GM18858 (cell line): ENCODE measurements around the gene BPIFB6.

Experiments used
- ATAC-seq: cut with Tn5 transposase; IDR thresholded peaks from one replicate; pipeline ENCODE4 v1.9.1; 2021; ENCODE audit not compliant: unreplicated experiment

The BPIFB6 gene

DNA sequence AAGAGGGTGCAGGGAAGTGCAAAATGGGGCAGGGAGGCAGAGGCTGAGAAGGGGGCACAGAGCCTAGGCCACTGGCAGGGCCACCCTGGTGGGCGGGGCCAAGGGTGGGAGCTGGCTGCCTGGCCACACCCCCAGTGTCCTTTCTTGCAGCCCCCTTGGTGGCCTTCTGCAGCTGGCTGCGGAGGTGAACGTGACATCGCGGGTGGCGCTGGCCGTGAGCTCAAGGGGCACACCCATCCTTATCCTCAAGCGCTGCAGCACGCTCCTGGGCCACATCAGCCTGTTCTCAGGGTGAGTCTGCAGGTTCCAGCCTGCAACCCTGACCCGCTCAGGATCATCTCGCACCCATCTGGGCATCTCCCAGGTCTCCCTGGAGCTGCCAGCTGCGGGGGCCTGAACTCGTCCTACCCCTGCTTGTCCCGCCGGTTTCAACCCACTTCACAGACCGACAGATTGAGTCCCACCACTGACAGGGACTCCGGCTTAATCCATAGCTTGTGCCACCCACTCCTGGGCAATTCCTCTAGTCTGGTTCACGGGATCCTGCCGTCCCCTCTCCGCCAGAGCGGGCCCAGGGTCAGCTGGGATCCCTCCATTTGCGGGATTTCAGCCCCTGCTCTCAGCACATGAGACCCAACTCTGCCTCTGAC, 28.4 kb downstream of the BPIFB6 start:
- ATAC-seq: no peak

DNA sequence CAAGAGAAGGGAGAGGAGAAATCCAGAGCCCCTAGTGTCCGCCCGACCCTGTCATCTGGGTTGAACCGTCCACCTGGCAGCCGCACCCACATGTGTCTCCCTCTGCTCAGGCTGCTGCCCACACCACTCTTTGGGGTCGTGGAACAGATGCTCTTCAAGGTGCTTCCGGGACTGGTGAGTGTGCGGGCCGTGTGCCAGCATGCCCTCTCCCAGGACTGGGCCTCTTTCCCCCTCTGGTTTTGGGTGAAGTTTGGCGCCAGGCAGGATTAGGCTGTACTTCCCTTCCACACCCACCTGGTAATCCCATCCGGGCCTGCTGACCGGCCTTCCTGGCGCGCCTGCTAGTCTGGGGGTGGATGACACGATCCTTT, 30.2 kb downstream of the BPIFB6 start:
- no peak for ATAC-seq

DNA sequence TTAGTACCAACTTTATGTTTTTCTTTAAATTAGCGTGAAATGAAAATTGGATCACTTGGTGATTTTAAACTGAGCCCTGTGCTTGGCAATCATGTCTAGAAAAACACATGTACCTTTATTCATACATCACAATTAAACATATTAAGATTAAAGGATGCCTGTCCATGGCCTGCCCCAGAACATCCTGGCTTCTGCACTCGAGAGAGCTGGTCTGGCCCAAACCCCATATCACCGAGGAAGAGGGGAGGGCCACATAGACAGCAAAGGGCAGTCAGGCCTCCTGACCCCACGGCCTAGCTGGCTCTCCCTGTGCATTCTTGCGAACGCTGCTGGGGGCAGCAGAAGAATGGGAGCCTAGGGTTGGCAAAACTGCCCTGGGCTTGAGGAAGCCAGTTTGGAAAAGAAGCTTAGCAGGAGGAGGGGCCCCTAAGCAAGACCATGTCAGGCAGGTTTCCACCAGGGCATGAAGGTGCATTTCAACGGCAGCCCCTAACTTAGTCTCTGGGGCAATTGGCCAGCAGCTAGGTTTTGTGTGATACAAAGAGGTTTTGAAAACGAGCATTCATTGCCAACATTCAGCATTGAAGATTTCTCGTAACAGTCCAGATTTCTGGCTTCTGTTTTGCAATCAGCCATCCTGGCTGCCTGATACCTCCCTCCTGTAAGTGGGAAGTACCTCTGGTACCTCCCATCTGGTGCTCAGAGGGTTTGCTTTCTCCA, 30.8 kb downstream of the BPIFB6 start:
- no peak for ATAC-seq

DNA sequence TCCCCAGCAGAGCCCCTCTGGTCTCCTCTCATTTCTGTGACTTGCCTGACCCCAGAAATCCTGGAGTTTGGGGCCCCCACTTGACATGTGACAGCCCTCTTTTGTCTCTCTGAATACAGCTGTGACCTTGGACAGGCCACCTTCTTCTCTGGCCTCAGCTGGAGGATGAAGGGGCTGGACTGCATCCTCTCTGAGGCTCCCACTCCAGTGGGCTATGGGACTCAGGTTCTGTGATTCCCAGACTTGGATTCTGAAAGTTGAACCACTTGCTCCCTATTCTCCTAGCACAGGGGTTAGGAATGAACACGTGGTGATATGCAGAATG, 31.3 kb downstream of the BPIFB6 start:
- no peak for ATAC-seq

DNA sequence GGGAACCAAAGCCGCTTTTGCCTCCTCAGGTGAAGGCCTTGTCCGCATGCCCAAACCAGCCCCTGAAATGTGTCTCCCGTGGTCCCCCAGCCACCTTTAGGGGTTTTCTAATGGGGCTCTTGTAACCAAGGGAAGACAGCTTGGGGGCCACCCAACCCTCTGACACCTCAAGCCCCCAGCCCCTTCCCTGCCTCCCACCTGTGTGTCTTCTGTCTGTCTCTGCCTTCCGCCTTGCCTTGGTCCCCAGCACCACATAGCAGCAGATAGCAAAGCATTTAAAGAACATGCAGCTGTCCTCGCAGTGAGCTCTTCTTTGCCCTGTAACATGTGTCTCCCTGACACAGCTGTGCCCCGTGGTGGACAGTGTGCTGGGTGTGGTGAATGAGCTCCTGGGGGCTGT, 31.8 kb downstream of the BPIFB6 start:
- no peak for ATAC-seq

DNA sequence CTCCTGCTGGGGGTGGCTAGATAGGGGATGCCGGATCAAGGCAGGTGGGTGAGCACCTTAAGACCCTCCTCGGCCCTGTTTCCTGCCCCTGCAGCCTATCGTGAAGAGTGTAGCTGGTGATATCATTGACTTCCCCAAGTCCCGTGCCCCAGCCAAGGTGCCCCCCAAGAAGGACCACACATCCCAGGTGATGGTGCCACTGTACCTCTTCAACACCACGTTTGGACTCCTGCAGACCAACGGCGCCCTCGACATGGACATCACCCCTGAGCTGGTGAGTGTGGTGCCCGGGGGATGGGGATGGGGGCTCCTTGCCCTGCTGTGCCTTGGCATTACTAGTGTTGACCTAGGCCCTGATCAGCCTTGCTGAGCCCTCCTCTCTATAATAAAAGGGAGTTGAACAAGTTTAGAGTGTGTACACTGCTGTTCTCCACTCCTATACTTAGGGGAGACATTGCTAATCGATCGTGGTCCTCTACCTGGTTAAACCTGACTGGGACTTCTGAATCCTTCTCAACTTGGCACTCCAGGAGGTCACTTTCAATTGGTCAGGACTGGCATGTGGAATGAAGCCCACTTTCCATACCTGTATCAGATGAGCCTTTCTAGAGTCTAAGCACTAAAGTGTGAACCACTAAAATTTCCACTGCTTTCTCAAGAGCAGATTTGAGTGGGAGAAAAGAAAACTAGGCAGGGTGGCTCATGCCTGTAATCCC, 33.3 kb downstream of the BPIFB6 start:
- ATAC-seq: no peak

DNA sequence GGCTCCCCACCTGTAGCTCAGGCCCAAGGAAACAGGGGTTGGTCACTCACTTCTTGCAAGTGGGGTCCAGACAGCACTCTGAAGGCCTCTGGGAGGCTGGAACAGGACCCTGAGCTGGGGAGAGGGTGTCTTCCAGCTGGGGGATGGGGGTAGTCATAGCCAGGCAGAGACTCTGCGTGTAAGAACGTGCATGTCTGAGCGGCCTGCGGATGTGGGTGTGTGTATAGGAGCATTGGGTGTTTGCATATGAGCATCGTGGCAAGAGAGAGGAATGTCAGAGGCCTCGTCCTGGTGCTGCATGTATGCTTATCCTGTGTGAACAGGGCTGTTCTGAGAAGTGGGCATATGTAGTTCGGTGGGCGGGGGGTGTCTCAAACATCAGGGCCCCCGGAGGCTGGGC, 34.3 kb downstream of the BPIFB6 start:
- ATAC-seq: no peak

DNA sequence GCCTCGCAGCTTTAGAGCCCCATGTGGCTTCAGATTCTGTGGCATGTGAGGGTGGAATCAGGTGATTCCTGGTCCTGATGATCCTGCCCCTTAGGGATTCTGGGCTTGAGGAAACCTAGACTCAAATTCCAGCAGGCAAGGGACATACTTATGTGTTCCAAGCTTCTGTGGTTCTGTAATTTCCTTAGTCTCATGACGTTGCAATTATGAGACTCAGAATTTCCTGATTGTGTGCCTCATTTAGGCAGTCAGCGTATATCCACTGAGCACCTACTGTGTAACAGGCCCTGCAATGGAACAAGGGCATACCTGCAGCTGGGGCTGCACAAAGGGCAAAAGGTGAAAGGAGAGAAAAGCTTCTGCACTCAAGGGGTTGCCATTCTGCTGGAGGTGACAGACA, 36.4 kb downstream of the BPIFB6 start:
- no peak for ATAC-seq

DNA sequence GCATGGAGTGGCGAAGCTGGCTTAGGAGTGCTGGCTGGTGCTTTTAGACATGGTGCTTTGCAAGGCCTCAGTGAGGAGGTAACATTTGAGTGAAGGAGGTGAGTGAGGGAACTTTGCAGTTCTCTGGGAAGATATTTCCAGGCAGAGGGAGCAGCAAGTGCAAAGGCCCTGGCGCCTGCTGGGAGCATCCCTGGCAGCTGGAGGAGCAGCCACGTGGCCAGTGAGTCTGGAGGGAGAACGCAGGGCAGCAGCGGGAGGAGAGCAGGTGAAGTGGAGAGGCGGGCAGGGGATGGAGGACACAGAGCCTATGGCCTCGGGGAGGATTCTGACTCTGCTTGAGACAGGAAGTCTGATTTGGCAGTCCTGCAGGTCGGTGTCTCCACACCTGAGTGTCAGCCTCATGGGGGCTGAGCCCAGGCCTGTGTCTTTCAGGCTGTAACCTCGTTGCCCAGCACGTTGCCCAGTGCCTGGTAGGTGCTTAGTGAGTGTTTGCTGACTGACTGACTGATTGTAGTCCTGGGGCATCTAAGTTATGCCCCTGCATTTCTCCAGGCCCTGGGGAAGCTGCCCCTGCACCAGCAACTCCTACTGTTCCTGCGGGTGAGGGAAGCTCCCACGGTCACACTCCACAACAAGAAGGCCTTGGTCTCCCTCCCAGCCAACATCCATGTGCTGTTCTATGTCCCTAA, 36.9 kb downstream of the BPIFB6 start:
- no peak for ATAC-seq

DNA sequence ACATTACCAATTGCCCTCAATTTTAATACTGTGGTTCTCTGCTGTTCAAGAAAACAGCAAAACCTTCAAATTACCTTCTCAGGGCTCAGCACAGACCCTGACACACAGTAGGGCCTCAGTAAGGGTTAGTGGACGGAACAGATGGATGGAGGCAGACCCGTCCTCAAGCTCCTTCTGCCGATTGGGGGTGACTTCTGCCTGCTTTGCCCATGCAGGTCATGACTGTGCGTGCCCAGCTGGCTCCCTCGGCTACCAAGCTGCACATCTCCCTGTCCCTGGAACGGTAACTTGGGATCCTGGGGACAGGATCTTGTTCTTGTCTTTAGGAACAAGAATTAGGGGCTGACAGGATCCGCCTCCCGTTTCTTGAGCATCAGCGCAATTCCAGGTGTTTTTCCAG, 38.2 kb downstream of the BPIFB6 start:
- no peak for ATAC-seq

DNA sequence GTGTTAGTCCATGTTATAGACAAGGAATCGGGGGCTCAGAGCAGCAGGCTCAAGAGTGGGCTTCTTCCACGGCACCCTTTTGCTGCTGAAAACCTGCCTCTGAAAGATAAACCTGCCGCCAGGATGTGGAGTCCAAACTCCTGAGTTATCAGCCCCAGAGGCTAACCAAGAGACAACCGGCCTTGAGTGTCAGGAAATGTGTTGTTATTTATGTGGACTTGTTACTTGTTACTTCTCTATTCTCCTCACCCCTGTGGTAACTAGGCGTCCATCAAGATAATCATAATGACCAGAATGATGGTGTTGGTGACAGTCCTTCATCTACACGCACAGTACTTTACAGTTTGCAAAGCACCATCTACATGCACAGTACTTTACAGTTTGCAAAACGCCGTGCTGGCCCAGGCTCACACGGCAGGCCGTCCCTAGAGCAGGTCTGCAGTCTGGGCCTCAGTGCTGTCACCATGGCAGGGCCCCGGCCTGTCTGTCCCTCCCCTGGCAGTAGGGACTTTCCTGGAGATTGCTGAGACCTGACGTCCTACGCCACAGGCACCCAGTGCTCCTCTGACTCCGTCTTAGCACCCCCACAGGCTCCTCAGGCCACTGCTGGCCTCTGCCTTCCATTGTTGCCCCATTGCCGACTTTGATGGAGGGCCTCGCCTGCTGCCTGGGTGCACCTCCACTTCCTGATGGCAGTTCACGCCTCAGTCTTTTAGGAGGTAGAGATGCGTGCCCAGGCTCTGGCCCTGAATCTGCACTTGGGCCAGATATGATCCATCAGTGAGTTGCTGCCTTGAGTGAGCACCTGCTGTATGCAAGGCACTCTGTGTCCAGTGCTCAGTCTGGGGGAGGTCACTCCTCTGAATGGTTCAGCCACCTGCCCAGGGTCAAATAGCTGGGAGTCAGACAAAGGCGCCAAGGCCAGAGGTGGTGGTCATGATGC, 38.9 kb downstream of the BPIFB6 start:
- no peak for ATAC-seq

DNA sequence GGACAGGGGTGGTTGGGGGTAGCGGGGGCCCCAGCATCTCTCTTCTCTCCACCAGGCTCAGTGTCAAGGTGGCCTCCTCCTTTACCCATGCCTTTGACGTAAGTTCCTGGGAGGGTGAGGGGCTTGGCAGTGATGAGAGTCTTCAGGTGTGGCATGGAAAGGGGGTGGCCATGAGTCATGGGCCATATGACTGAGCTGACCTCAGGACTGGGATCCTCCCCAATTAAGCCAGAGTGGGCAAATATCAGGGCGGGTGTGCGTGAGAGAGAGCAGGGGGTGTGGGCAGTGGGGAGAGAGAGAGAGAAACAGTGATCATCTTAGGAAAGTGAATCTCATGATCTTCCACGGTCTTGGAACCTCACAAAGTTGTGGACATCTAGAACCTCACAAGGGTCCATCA, 39.8 kb downstream of the BPIFB6 start:
- no peak for ATAC-seq

DNA sequence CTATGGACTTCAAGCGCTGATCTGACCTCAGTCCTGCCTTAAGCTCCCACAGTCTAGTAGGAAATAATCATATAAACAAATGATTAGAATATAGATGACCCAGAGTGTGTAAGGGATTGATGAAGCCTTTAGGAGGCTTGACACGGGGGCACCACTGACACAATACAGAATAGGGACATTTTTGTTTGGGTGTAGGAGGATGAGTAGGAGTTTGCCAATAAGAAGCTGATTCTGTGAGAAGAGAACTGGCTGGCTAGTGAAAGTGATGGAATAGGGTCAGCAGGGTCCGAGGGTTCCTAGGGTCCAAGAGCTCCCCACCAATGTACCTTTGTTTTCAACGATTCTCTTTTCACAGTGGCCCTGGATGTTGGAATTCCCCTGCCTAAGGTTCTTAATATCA, 40.9 kb downstream of the BPIFB6 start:
- ATAC-seq: no peak

DNA sequence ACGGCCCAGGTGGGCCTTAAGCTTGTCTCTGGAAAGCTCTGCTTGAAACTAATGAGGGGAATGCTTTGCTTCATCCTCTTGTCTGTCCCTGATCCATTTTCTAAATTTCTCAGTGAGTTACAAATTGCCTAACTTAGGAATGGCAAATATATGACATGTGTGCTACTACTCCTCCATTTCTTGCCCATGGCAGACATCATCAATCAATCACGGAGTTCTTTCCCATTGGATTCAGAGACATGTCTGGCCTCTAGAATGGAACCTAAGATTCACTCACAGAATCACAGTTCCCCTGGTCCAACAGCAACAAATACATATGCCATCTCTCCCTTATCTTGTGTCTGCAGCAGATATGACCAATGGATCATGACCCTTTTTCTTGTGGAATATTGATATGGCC, 41.4 kb downstream of the BPIFB6 start:
- no peak for ATAC-seq

DNA sequence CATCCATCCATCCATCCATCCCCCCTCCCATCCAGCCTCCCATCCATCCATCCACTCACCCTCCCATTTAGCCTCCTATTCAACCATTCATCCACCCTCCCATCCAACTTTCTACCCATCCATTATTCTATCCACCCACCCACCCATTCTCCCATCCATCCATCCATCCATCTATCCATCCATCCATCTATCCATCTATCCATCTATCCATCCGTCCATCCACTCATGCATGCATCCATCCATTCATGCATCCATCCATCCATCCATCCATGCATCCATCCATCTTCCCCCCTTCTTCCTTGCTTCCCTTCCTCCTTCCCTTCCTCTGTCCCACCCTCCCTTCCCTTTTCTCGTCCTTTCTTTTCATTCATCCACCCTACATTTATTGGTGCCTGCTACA, 43.2 kb downstream of the BPIFB6 start:
- ATAC-seq: no peak

DNA sequence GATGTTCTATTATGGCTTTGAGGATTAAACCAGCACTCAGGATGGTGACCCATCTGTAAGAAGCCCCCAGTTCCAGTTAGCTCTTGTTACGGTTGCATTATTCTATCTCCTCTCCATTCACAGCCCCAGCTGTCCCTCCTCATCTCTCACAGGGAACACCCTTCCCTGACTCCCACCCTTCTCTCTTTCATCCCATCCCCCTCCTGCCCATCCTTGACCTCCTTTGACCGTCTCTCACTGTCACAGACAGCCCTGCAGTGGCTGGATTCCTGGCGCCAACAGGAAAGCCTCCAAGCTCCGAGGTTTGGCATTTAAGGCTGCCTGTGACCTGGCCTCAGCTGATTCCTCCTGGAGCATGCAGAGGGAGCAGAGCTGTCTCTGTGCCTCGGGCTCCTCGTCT, 43.8 kb downstream of the BPIFB6 start:
- ATAC-seq: no peak

DNA sequence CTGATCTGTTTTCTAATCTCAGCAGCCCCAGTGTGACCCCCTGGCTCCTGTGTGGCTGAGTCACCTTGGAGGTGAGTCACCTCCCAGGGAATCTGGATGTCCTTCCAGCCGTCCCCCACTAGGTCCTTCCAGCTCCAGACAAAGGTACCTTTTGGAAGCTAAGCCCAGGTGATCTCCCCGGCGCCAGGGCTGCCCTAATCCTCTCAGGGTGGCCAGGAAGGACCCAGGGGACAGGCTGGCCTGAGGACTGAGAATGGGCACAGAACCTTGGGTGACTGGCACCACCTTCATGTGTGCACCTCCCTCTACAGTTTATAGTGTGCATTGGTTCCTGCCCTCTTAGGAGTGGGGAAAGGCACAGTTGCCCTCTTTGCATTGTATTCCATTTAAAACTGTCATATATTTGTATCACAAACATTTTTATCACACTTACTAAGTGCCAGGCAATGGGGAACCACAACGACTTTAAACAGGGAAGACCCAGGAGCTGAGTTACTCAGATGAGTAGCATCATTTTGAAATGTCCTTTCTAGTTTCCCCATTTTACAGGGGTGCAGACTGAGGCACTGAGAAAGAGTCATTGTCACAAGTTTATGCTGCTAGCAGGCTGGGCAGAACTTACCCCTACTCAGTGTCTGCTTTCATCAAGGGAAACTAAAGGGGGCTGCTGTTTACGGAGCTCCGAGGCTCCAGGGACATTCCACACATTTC, 45.4 kb downstream of the BPIFB6 start:
- no peak for ATAC-seq

DNA sequence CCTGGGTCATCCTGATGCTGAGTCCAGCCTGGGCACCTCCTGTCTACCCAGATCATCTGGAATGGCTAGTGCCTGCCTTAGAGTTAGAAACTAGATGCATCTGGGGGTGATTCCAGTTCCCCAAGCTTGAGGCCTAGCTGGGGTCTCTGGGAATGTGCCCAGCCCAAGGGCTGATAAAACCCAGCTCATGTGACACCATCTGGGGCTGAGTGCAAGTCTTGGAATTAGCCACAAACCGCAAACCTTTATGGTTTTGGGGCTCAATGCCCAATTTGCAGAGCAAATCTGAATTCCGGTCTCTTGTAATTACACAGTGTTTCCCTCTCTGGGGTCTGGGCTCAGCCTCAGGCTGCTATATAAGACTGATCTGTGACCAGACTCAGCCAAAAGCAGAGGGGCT, 47.8 kb downstream of the BPIFB6 start, which contains the start of gene BPIFB4:
BPIFB4 (plus strand) TSS at position 385 of the 400 bp plus-strand sequence. CDS start 1,884 bp downstream, outside the sequence.
- ATAC-seq: no peak

DNA sequence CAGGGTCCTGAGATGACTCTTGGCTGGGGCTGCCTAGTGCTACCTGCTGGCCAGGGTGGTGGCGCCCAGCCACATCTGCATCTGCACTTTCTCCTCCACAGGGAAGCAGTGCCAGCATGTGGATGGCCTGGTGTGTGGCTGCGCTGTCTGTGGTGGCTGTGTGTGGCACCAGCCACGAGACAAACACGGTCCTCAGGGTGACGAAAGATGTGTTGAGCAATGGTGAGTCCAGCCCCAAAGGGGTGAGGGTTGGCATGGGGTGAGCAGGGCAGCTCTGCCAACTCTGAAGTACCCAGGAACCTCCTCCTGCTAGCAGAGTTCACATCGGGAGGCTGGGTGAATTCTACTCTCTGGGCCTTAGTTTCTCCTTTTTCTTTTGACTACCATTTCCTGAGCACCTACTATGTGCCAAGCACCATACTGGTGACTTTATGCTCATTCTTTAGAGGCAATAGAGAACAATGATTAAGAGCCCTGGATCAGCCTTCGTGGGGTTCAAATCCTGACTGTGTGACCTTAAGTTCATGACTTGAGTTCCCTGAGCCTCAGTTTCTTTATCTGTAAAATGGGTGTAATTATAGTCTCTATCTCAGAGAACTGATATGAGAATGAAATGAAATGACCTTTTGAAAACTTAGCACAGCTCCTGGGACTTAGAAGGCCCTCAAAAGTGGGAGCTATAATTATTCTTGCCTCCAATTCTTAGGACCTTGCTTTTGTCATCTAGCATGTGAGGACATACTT, 50.1 kb downstream of the BPIFB6 start:
- ATAC-seq: no peak
